H1 (cell line): ENCODE data around the gene CREB3L4. TPM values are rescaled to one million over a fixed set of nuclear protein-coding genes. Genes with fewer than 3 reads are reported as not detected.

Experiments
- E2F6 ChIP-seq: IDR thresholded peaks from 2 replicates; pipeline ENCODE4 v1.6.1; 2012; ENCODE audit warnings: inconsistent platforms
- RBBP5 ChIP-seq: IDR thresholded peaks from 2 replicates; pipeline ENCODE4 v1.7.1; 2012; ENCODE audit warnings: low read depth, mild to moderate bottlenecking, inconsistent platforms, low read length, moderate library complexity, borderline replicate concordance
- polyA plus RNA-seq, 7 experiments: library from polyadenylated mRNA; depleted of rRNA in 3 of 7; stranded (reverse) in 5 of 7; unstranded in 2 of 7; fragments of >200 nt in 5 of 7; fragments of 200-250 nt in 2 of 7; gene quantifications; 1 replicate in 5 of 7; 2 replicates in 1 of 7; 4 replicates in 1 of 7; pipeline versions ENCODE4 v1.2.1 to v1.2.3, GENCODE V29; 2011 to 2013; ENCODE audit warnings: missing spikeins in 2 of 7, mixed read lengths in 2 of 7
- total RNA-seq: library from RNA; stranded (reverse); fragmentation: NEBNext Ultra II Directional; extraction: Animal tissue kit (Norgen Biotek cat#: 25700); gene quantifications from 2 replicates; pipeline ENCODE4 v1.2.1, GENCODE V29; 2021

The CREB3L4 gene
- total and polyA plus RNA-seq, 2 of the 8 experiments (the other 6 are each of a cell fraction or from before 2014, with no cell fraction given) = 34.4 to 54.0 TPM

- no peak for TF ChIP-seq RBBP5
- no peak for TF ChIP-seq E2F6
Observed at GRCh38 chr1:153921080-153921802, 46.5 kb upstream of the CREB3L4 start (continued).
